Psoas muscle (tissue), 8 donors: ENCODE data around the gene FOXN1. TPM values are rescaled to one million over a fixed set of nuclear protein-coding genes. Genes with fewer than 3 reads are reported as not detected.

ENCODE experiments used
- ATAC-seq, 4 donors: fragments of 200-7000 bp; cut with Tn5 transposase; one replicate each; pipeline ENCODE4 v1.9.1; 2020; ENCODE audit warnings: moderate library complexity in 3 of 4, mild to moderate bottlenecking in 2 of 4
- DNase-seq, 2 donors: peaks; one replicate each; pipeline ENCODE4 v3.0.0-alpha.2; 2020
- H3K27ac ChIP-seq: fragments of 200-600 bp; one replicate; pipeline ENCODE4 v1.8.0; 2022
- H3K27me3 ChIP-seq, 3 donors: fragments of 200-600 bp in 1 of 3; one replicate each; pipeline versions ENCODE4 v1.6.1 to v1.8.0; 2013 to 2022; ENCODE audit warnings: low read length in 2 of 3, mild to moderate bottlenecking in 2 of 3, moderate library complexity in 1 of 3; ENCODE audit not compliant: insufficient read depth in 3 of 3
- H3K36me3 ChIP-seq, 2 donors: fragments of 200-600 bp in 1 of 2; one replicate each; pipeline versions ENCODE4 v1.6.1 to v1.8.0; 2013 to 2022; ENCODE audit warnings: low read depth in 1 of 2, mild to moderate bottlenecking in 1 of 2, moderate library complexity in 1 of 2; ENCODE audit not compliant: insufficient read depth in 1 of 2
- H3K4me1 ChIP-seq: fragments of 200-600 bp; one replicate; pipeline ENCODE4 v1.8.0; 2022
- H3K4me3 ChIP-seq: fragments of 200-600 bp; one replicate; pipeline ENCODE4 v1.8.0; 2022; ENCODE audit warnings: mild to moderate bottlenecking
- H3K9me3 ChIP-seq: fragments of 200-600 bp; one replicate; pipeline ENCODE4 v1.8.0; 2022
- WGBS, 3 donors: extraction: QIAGEN DNeasy Blood & Tissue Kit; methylation state at CpG; one replicate each; pipeline versions ENCODE4 v1.1.6 to v1.1.7; 2013; 5-methylcytosine and 5-hydroxymethylcytosine counted together
- intact Hi-C, 2 donors: fragments of 100-400 bp; cut with DNase I; formaldehyde crosslinking; loops; one replicate each; pipeline versions ENCODE4 v1.11.0 to v1.14.2; 2022
- polyA plus RNA-seq, 3 donors: library from polyadenylated mRNA; stranded (reverse); fragments of 200-250 nt; gene quantifications; one replicate each; pipeline ENCODE4 v1.2.3, GENCODE V29; 2013
- total RNA-seq, 4 donors: library from RNA; stranded (reverse); fragmentation: NEBNext Ultra II Directional in 2 of 4; extraction: Animal tissue kit (Norgen Biotek cat#: 25700) in 2 of 4; gene quantifications; one replicate each; pipeline versions ENCODE4 v1.2.1 to v1.2.4, GENCODE V29; 2021 to 2023
- TF ChIP-seq, protein P1 (sequence below): fragments of 200-600 bp; IDR thresholded peaks from one replicate; pipeline ENCODE4 v1.8.0; 2022; ENCODE audit warnings: antibody characterized with exemption
- donor health status: healthy with polysubstance abuse.
- donor health status: DM: no; HTN: no; CAD: no; lungs with moderate emphysema.
- donor health status: Bipolar disorder and iron deficiency.
- donor health status: healthy.
- donor health status: DM: yes; HTN: yes; CAD: no.
- donor health status: DM: no; HTN: no; CAD: no.
- donor health status: DM: no; HTN: no; CAD: no.
- donor health status: DM: yes; HTN: yes; CAD: no.

The FOXN1 gene
- total and polyA plus RNA-seq, 7 donors = not detected

DNA sequence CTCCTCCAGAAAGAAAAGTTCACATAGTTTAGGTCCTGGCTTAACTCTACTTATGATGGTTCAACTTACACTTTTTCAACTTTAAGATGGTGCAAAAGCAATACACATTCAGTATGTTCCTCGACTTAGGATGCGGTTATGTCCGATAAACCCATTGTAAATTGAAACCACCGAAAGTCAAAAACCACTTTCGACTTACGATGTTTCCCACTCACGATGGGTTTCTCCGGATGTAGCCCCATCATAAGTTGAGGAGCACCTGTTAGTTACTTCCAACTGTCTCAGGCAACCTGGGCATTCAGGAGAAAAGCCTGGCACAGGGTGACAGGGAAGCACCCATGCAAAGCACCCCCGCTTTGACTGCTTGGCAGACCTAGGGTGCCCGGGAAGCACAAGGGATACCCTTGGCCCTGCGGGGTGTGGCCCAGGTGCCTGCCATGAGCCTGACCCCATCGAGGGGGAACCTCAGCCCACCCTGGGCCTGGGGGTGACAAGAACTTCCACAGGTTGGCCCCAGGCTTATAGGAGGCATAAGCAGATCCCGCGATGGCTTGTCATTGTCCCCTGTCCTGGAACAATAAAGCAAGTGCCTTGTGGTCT, 32.2 kb downstream of the FOXN1 start:
- H3K27me3 ChIP-seq = no peaks in the 10 kb centered on the region
- intact Hi-C loops = loop anchor here in 1 of 2 donors (5.0 kb wide), 1 partner anchor 46 kb away; no protein-coding TSS in a partner anchor
- H3K4me3 ChIP-seq = no peak overlapping the region
- H3K4me1 ChIP-seq = no peaks in the 10 kb centered on the region
- H3K27ac ChIP-seq = no peak overlapping the region
- no peaks in the 10 kb centered on the region for H3K36me3 ChIP-seq
- DNase-seq = no peak
- TF ChIP-seq, protein P1, sequence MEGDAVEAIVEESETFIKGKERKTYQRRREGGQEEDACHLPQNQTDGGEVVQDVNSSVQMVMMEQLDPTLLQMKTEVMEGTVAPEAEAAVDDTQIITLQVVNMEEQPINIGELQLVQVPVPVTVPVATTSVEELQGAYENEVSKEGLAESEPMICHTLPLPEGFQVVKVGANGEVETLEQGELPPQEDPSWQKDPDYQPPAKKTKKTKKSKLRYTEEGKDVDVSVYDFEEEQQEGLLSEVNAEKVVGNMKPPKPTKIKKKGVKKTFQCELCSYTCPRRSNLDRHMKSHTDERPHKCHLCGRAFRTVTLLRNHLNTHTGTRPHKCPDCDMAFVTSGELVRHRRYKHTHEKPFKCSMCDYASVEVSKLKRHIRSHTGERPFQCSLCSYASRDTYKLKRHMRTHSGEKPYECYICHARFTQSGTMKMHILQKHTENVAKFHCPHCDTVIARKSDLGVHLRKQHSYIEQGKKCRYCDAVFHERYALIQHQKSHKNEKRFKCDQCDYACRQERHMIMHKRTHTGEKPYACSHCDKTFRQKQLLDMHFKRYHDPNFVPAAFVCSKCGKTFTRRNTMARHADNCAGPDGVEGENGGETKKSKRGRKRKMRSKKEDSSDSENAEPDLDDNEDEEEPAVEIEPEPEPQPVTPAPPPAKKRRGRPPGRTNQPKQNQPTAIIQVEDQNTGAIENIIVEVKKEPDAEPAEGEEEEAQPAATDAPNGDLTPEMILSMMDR = no peak
- WGBS, 3 donors = 65 to 73% (median 70%) methylated on average over 14 of the region's 14 CpGs
- H3K9me3 ChIP-seq = no peaks in the 10 kb centered on the region
- ATAC-seq = no peak

DNA sequence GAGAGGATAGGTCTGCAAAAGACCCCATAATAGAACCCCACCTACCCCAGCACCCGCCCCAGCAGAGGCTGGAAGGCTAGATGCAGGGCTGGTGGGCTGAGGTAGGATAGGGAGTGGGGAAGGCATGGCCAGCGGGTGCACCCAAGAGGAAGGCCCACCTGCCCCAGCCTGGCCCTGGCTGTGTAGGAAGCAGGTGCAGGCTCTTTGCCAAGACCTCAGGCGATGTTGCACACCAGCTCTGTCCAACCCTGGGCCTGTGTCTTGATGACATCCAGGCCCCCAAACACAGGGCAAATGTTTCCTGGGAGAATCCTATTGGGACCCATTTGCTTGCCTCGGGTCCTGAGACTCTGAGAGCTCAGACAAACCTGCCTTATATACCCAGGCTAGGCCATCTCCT, 34.1 kb downstream of the FOXN1 start:
- H3K27me3 ChIP-seq = no peaks in the 10 kb centered on the region
- H3K4me3 ChIP-seq = no peak overlapping the region
- no peak overlapping the region for H3K27ac ChIP-seq
- no peaks in the 10 kb centered on the region for H3K36me3 ChIP-seq
- no peaks in the 10 kb centered on the region for H3K9me3 ChIP-seq
- intact Hi-C loops = loop anchor here in 1 of 2 donors (1.0 kb wide), 1 partner anchor 46 kb away; no protein-coding TSS in a partner anchor
- ATAC-seq = no peak
- H3K4me1 ChIP-seq = no peaks in the 10 kb centered on the region
- no peak for DNase-seq
- WGBS, 3 donors = 82 to 87% (median 83%) methylated on average over 4 of the region's 4 CpGs
- TF ChIP-seq, protein P1 = no peak

DNA sequence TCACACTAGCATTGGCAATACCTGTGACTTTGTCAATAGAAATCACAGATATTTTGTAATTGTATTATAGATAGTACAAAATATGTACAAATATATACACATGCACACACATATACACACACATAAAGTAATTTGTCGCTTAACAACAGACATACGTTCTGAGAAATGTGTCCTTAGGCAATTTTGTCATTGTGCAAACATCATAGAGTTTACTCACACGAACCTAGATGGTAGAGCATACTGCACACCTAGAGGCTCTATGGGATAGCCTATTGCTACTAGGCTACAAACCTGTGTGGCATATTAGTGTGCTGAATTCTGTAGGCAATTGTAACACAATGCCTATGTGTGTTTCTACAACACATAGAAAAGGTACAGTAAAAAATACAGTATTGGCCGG, 35.3 kb downstream of the FOXN1 start:
- intact Hi-C loops = no loop called here
- DNase-seq (no peak), ATAC-seq (no peak)
- 87 to 92% (median 90%) methylated on average over 4 of the region's 4 CpGs for WGBS, 3 donors
- Histone ChIP-seq H3K4me1 (no peaks in the 10 kb centered on the region), H3K9me3 (no peaks in the 10 kb centered on the region), H3K27me3 (no peaks in the 10 kb centered on the region), H3K27ac (no peak overlapping the region), H3K36me3 (no peaks in the 10 kb centered on the region), H3K4me3 (no peak overlapping the region)
- TF ChIP-seq, protein P1 = no peak

DNA sequence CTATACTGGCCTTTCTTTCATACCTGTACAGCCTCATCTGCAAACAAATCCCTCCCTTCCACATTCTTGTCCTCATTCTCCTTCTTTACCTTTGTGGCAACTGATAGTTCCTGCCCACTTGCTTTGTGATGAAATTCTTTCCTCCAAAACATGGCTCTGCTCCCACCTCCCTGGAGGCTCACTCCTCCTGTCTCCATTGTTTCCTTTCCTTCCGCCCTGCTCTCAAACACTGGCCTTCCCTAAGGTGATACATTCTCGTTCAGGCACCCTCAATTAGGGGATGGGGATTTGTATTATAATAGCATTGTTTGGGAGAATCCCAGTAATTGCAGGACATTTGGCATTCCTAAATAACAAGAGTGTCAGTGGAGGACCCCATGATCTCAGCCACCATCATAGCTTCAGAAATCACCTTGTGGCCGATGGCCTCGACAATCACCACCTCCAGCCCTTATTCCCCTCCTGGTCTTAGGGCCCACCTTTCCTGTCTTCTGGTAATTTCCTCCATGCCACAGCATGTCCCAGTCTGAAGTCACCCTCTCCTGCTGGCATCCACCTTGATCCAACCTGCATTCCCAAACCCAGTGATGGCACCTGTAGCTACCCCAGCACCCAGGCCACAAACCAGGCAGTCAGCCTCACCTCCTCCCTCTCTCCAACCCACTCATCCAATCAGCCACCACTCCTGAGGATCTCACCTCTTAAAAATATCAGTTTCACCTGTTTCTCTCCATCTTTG, 38.4 kb downstream of the FOXN1 start:
- intact Hi-C loops = no loop called here
- H3K36me3 ChIP-seq = peaks cover 0 to 9% of the 10 kb centered on the region in 2 donors
- no peak for ATAC-seq
- H3K9me3 ChIP-seq = no peaks in the 10 kb centered on the region
- no peaks in the 10 kb centered on the region for H3K27me3 ChIP-seq
- no peak overlapping the region for H3K27ac ChIP-seq
- no peak overlapping the region for H3K4me3 ChIP-seq
- WGBS, 3 donors = 73 to 78% (median 75%) methylated on average over 4 of the region's 4 CpGs
- TF ChIP-seq, protein P1 = no peak
- no peaks in the 10 kb centered on the region for H3K4me1 ChIP-seq
- no peak for DNase-seq
